ENCODE measurements around the gene NEURL1B.

Gene NEURL1B

GRCh38 chr5:172634106-172634899, 6.8 kb upstream of the NEURL1B start:
- Mint-ChIP-seq H3K4me3 (no peak overlapping the region), H3K9me3 (no peaks in the 10 kb centered on the region), H3K27ac (no peak overlapping the region), H3K36me3 (ENCODE audit: low read depth) (no peaks in the 10 kb centered on the region), H3K27me3 (ENCODE audit: low read depth, poor library complexity) (peaks cover 42% of the 10 kb centered on the region), H3K4me1 (peaks cover 15% of the 10 kb centered on the region)
- no peak for TF ChIP-seq CTCF (IDR thresholded peaks at IDR 0.05)
- DNase-seq = no peak

GRCh38 chr5:172635038-172635437, 6.0 kb upstream of the NEURL1B start:
- no peaks in the 10 kb centered on the region for H3K36me3 Mint-ChIP-seq (ENCODE audit: low read depth)
- TF ChIP-seq CTCF (IDR thresholded peaks at IDR 0.05) = no peak

GRCh38 chr5:172636279-172637050, 4.6 kb upstream of the NEURL1B start:
- Mint-ChIP-seq H3K9me3 (no peaks in the 10 kb centered on the region), H3K27ac (no peak overlapping the region), H3K4me3 (no peak overlapping the region), H3K36me3 (ENCODE audit: low read depth) (no peaks in the 10 kb centered on the region), H3K27me3 (ENCODE audit: low read depth, poor library complexity) (peaks cover 45% of the 10 kb centered on the region), H3K4me1 (peaks cover 11% of the 10 kb centered on the region)
- TF ChIP-seq CTCF (IDR thresholded peaks at IDR 0.05) = no peak
- no peak for DNase-seq

More at GRCh38 chr5:172635038-172635437, 6.0 kb upstream of the NEURL1B start:
- no peak for DNase-seq
- Mint-ChIP-seq H3K9me3 (no peaks in the 10 kb centered on the region), H3K27ac (no peak overlapping the region), H3K27me3 (ENCODE audit: low read depth, poor library complexity) (peaks cover 44% of the 10 kb centered on the region), H3K4me1 (peaks cover 18% of the 10 kb centered on the region), H3K4me3 (no peak overlapping the region)

- TF ChIP-seq CTCF (IDR thresholded peaks at IDR 0.05) = no peak
- Mint-ChIP-seq H3K27ac (no peak overlapping the region), H3K27me3 (ENCODE audit: low read depth, poor library complexity) (peaks cover 51% of the 10 kb centered on the region), H3K4me3 (no peak overlapping the region), H3K9me3 (no peaks in the 10 kb centered on the region), H3K36me3 (ENCODE audit: low read depth) (no peaks in the 10 kb centered on the region), H3K4me1 (peaks cover 14% of the 10 kb centered on the region)
- DNase-seq = no peak
Observed at GRCh38 chr5:172637110-172637580, 3.9 kb upstream of the NEURL1B start.

GRCh38 chr5:172637740-172638139, 3.3 kb upstream of the NEURL1B start:
- Mint-ChIP-seq H3K36me3 (ENCODE audit: low read depth) (no peaks in the 10 kb centered on the region), H3K9me3 (no peaks in the 10 kb centered on the region), H3K27me3 (ENCODE audit: low read depth, poor library complexity) (peaks cover 57% of the 10 kb centered on the region), H3K4me1 (peaks cover 19% of the 10 kb centered on the region), H3K4me3 (no peak overlapping the region), H3K27ac (no peak overlapping the region)
- no peak for DNase-seq
- TF ChIP-seq CTCF (IDR thresholded peaks at IDR 0.05) = no peak

Measured in nephron progenitor cell (in vitro differentiated cells).